GM08714 (cell line): Measurements from ENCODE around the gene XPO4.
"Not testable (repeated sequence)": the region's sequence is repeated elsewhere in the genome, so short reads cannot be mapped to it uniquely, and the experiment has no call there.

Experiments
- H3K4me3 ChIP-seq: fragments of 200-500 bp; sonication (Bioruptor generic); 2 replicates; pipeline ENCODE4 v1.5.1; 2014; ENCODE audit warnings: mild to moderate bottlenecking, low read length, inconsistent platforms
- ZNF274 ChIP-seq: IDR thresholded peaks from 2 replicates; pipeline ENCODE4 v1.6.1; 2012; ENCODE audit warnings: mild to moderate bottlenecking, low read depth, low read length

Gene XPO4

GRCh38 chr13:20908714-20909497 is 6.4 kb upstream of the XPO4 start:
- TF ChIP-seq ZNF274: no peak
- H3K4me3 ChIP-seq: no peak overlapping the region

GRCh38 chr13:20904908-20905307 is 2.4 kb upstream of the XPO4 start:
- no peak for TF ChIP-seq ZNF274
- H3K4me3 ChIP-seq: no peak overlapping the region

GRCh38 chr13:20903164-20903475 is 574 bp upstream of the XPO4 start:
- TF ChIP-seq ZNF274: no peak
- peak overlapping the region; percentile 82 for H3K4me3 ChIP-seq

- TF ChIP-seq ZNF274: no peak
- H3K4me3 ChIP-seq: peak overlapping the region; percentile 82
Observed at GRCh38 chr13:20901668-20902437, 693 bp downstream of the XPO4 start.

GRCh38 chr13:20894245-20894644 is 8.3 kb downstream of the XPO4 start:
- H3K4me3 ChIP-seq: no peak overlapping the region
- no peak for TF ChIP-seq ZNF274

GRCh38 chr13:20891768-20892167 is 10.8 kb downstream of the XPO4 start:
- H3K4me3 ChIP-seq: no peak overlapping the region
- no peak for TF ChIP-seq ZNF274

GRCh38 chr13:20891034-20891433 is 11.5 kb downstream of the XPO4 start:
- TF ChIP-seq ZNF274: no peak
- H3K4me3 ChIP-seq: no peak overlapping the region

GRCh38 chr13:20890540-20890939 is 12.0 kb downstream of the XPO4 start:
- not testable (repeated sequence) for H3K4me3 ChIP-seq

GRCh38 chr13:20882206-20882605 is 20.3 kb downstream of the XPO4 start:
- TF ChIP-seq ZNF274: no peak
- no peak overlapping the region for H3K4me3 ChIP-seq

- H3K4me3 ChIP-seq: no peak overlapping the region
- TF ChIP-seq ZNF274: no peak
Observed at GRCh38 chr13:20877902-20878301, 24.6 kb downstream of the XPO4 start.

GRCh38 chr13:20876802-20877201 is 25.7 kb downstream of the XPO4 start:
- not testable (repeated sequence) for H3K4me3 ChIP-seq

GRCh38 chr13:20874439-20874838 is 28.1 kb downstream of the XPO4 start:
- not testable (repeated sequence) for H3K4me3 ChIP-seq

- H3K4me3 ChIP-seq: no peak overlapping the region
- no peak for TF ChIP-seq ZNF274
Observed at GRCh38 chr13:20873348-20873747, 29.2 kb downstream of the XPO4 start.

GRCh38 chr13:20870829-20871228 is 31.7 kb downstream of the XPO4 start:
- no peak for TF ChIP-seq ZNF274
- H3K4me3 ChIP-seq: no peak overlapping the region

GRCh38 chr13:20869540-20869939 is 33.0 kb downstream of the XPO4 start:
- no peak overlapping the region for H3K4me3 ChIP-seq
- TF ChIP-seq ZNF274: no peak

- no peak for TF ChIP-seq ZNF274
- no peak overlapping the region for H3K4me3 ChIP-seq
Observed at GRCh38 chr13:20867408-20867807, 35.1 kb downstream of the XPO4 start.

- H3K4me3 ChIP-seq: not testable (repeated sequence)
Observed at GRCh38 chr13:20861666-20862065, 40.9 kb downstream of the XPO4 start.
